ENCODE data around the gene TTLL8. TPM values are rescaled to one million over a fixed set of nuclear protein-coding genes. Genes with fewer than 3 reads are reported as not detected.

Gene TTLL8
- total and polyA plus RNA-seq, 9 donors: not detected

DNA sequence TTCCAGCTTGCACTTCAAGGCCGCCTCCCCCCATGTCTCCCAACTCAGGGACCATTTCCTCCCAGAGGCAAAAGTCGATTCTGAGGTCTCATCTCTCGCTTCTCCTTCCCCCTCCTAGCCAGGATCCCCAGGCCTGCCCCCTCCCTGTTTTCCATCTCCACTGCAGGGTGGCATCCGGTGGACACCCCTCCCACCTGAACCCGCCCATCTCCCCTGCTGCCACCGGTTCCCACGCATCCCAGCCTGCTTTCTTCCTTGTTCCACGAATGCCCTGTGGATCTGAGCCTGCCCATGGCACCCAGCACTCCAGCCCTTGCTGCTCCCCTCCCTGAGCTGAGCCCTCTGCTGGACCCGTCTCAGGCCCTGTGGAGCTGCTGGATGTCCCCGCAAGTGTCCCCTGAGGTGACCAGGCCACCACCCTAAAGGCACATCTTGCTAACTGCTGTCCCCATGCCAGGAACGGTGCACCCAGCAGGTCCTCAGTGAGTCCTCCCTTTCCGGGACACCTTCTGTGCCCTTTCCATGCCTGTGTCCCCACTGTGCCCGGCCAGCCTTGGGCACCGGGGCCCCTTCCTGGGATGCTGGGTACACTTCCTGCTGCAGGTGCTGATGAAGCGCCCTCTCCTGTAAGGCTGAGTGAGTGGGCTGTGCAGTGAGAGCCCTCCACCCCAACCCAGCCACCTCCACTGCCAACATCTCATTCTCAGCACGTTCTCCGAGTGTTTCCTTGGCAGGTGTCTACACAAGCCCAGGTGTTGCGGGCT lies 46.5 kb downstream of the TTLL8 start:
- Histone ChIP-seq H3K36me3 (no peaks in the 10 kb centered on the region), H3K4me3 (no peak overlapping the region), H3K9me3 (no peaks in the 10 kb centered on the region), H3K27ac (no peak overlapping the region), H3K4me1 (ENCODE audit: insufficient read depth) (peaks cover 2% of the 10 kb centered on the region), H3K27me3 (peaks cover 4% of the 10 kb centered on the region)
- WGBS, 3 donors: 43 to 55% (median 52%) methylated on average over 18 of the region's 18 CpGs
- DNase-seq: peak in 2 of 5 donors; percentile 15 to 17
- TF ChIP-seq EP300 (IDR thresholded peaks at IDR 0.05) (no peak), POLR2A (IDR thresholded peaks at IDR 0.05) (no peak), CTCF (IDR thresholded peaks at IDR 0.05) (no peak)
- intact Hi-C loops (cut with DNase I): no loop called here

DNA sequence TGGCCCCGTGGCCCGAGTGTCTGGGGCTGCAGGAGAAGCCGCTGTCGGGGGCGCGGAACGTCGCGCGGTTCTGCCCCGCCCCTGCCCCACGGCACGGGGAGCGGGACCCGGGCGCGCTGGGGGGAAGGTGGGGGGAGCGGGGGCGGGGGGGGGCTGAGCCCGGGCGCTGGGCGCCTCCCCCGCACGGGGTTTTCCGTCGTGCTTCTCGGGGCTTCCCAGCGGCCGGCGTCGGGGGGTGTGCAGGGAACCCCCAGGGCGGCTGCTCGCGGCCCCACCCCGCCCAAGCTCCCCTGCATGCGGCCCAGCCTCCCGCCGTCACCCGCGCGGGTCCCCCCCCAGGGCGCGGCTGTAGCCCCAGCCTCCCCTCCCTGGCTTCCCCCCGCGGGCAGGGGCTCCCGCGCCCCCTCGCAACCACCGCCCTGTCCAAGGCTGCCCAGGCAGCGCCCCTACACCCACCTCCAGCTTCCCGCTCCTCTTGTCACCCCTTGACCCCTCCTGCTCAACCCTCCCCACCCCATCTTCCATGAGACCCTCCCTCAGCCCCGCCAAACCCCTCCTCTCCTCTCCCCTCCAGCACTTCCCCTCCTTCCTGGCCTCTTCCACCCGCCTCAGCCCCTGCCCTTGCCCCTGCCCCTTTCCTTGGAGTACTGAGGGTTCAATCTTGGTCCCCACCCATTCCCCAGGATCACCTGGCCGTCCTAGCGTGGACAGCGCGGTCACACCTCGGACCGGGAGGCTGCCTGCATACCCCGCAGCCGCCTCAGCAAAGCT lies 47.2 kb downstream of the TTLL8 start:
- DNase-seq: peak in 1 of 5 donors; percentile 31
- Histone ChIP-seq H3K27me3 (peaks cover 4% of the 10 kb centered on the region), H3K9me3 (no peaks in the 10 kb centered on the region), H3K4me1 (ENCODE audit: insufficient read depth) (peaks cover 2% of the 10 kb centered on the region), H3K4me3 (no peak overlapping the region), H3K27ac (no peak overlapping the region), H3K36me3 (no peaks in the 10 kb centered on the region)
- intact Hi-C loops (cut with DNase I): no loop called here
- 1 to 5% (median 2%) methylated on average over 40 to 60 of the region's 61 CpGs for WGBS, 3 donors
- no peak for TF ChIP-seq EP300 (IDR thresholded peaks at IDR 0.05)

DNA sequence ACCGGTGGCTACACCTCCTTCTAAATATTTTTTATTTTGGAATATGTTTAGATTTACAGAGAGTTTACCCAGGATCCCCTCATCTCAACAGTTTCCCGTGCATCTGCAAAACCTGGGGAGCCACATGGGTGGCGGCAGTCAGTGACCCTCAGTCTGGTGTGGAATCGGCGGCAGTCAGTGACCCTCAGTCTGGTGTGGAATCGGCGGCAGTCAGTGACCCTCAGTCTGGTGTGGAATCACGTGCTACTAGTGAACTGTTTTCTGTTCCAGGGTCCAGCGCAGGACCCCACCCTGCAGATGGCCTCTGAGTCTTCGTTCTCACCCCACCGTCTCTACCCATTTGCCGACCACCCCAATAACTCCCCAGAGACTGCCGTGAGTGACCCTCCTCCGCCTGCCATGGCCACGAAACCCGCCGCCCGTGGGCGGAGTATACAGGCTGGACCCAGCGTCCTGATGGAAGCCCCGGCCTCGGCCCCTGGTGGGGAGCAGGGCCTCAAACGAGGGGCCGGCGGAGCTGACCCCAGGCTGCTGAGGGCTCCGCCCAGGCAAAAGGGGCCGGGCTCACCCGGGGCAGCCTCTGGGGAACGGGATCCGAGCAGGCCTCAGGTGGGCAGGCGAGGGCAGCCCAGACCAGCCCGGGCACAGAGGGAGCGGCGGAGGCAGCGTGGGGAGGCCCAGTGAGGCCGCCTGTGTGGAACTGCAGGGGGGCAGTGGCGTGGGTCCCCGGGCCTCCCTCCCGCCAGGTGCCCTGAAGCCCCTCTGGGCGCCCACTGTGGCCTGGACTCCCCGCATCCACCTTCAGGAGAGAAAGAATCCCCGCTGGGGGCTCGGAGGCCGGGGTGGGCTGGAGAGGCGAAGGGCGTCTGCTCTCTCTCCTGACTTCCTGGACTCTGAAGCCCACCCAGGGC lies 48.1 kb downstream of the TTLL8 start:
- intact Hi-C loops (cut with DNase I): no loop called here
- H3K36me3 ChIP-seq: no peaks in the 10 kb centered on the region
- no peak overlapping the region for H3K27ac ChIP-seq
- DNase-seq: peak in 3 of 5 donors; percentile 15 to 23 (median 20)
- 54 to 71% (median 68%) methylated on average over 41 to 46 of the region's 46 CpGs for WGBS, 3 donors
- H3K27me3 ChIP-seq: peaks cover 4% of the 10 kb centered on the region
- TF ChIP-seq CTCF (IDR thresholded peaks at IDR 0.05) (no peak), EP300 (IDR thresholded peaks at IDR 0.05) (no peak), POLR2A (IDR thresholded peaks at IDR 0.05) (no peak)
- H3K9me3 ChIP-seq: no peaks in the 10 kb centered on the region
- H3K4me3 ChIP-seq: no peak overlapping the region
- H3K4me1 ChIP-seq (ENCODE audit: insufficient read depth): peaks cover 2% of the 10 kb centered on the region

GRCh38 chr22:50009251-50009650 lies 48.8 kb downstream of the TTLL8 start:
- peak in 1 of 5 donors; percentile 26 for DNase-seq
- Histone ChIP-seq H3K27me3 (peaks cover 4% of the 10 kb centered on the region), H3K27ac (no peak overlapping the region), H3K9me3 (no peaks in the 10 kb centered on the region), H3K4me3 (no peak overlapping the region), H3K36me3 (no peaks in the 10 kb centered on the region), H3K4me1 (ENCODE audit: insufficient read depth) (no peaks in the 10 kb centered on the region)
- intact Hi-C loops (cut with DNase I): no loop called here
- 87 to 89% (median 89%) methylated on average over 13 to 16 of the region's 16 CpGs for WGBS, 3 donors
- TF ChIP-seq CTCF (IDR thresholded peaks at IDR 0.05) (no peak), POLR2A (IDR thresholded peaks at IDR 0.05) (no peak)
